HepG2 (cell line): ENCODE data around the gene RANBP17. TPM values are rescaled to one million over a fixed set of nuclear protein-coding genes. Genes with fewer than 3 reads are reported as not detected.

Source experiments
- ATAC-seq: fragments of 200-7000 bp; cut with Tn5 transposase; 3 replicates; pipeline ENCODE4 v1.9.1; 2020; ENCODE audit warnings: mild to moderate bottlenecking, moderate library complexity
- BruUV-seq: library from RNA; stranded (reverse); fragments of 400-500 nt; replicated peaks from 2 replicates; lab custom pipeline; 2021; lab: Mats Ljungman, UMichigan
- CTCF ChIA-PET: fragments of 300-600 bp; formaldehyde crosslinking; extraction: SDS; loops from one replicate; lab custom pipeline; 2021; ENCODE audit warnings: low total read pairs, inconsistent platforms, low intra/inter-chr PET ratio; lab: Yijun Ruan, JAX
- POLR2A ChIA-PET: fragments of 350-600 bp; sonication (Branson Sonifier 250); formaldehyde crosslinking; loops from one replicate; lab custom pipeline; 2020; ENCODE audit warnings: antibody characterized with exemption, inconsistent platforms; lab: Yijun Ruan, JAX
- DNase-seq: peaks from one replicate; pipeline ENCODE4 v3.0.0-alpha.2; 2015; ENCODE audit warnings: low spot score
- FAIRE-seq: peaks from 3 replicates; lab custom pipeline; 2011; peaks lifted over from hg19 to GRCh38; lab: Jason Lieb, UNC
- H2AFZ ChIP-seq: one replicate; pipeline ENCODE4 v1.6.1; 2011; ENCODE audit warnings: low read length, inconsistent platforms
- H3K27ac ChIP-seq: fragments of 300-600 bp; 3 replicates; pipeline ENCODE4 v1.8.0; 2011; ENCODE audit warnings: mixed run types, mild to moderate bottlenecking, mixed read lengths, low read length, inconsistent platforms; ENCODE audit not compliant: insufficient read depth; ENCODE audit errors: extremely low read length
- H3K27me3 ChIP-seq, 2 experiments: fragments of 200-600 bp in 1 of 2; 2 replicates in 1 of 2; 3 replicates in 1 of 2; pipeline versions ENCODE4 v1.6.0 to v1.8.0; 2011; ENCODE audit warnings: low read length in 2 of 2, mild to moderate bottlenecking in 2 of 2, moderate library complexity in 2 of 2, inconsistent platforms in 1 of 2; ENCODE audit not compliant: insufficient read depth in 2 of 2, control insufficient read depth in 1 of 2
- H3K36me3 ChIP-seq, 2 experiments: fragments of 200-600 bp in 1 of 2; replicated peaks in 1 of 2; 2 replicates in 1 of 2; 3 replicates in 1 of 2; pipeline versions ENCODE4 v1.5.1 to v1.8.0; 2011; ENCODE audit warnings: low read length in 2 of 2, inconsistent platforms in 1 of 2; ENCODE audit not compliant: insufficient read depth in 2 of 2, control insufficient read depth in 1 of 2
- H3K4me1 ChIP-seq: 2 replicates; pipeline ENCODE4 v1.5.1; 2012; ENCODE audit warnings: low read length, inconsistent platforms; ENCODE audit not compliant: insufficient read depth
- H3K4me2 ChIP-seq: 2 replicates; pipeline ENCODE4 v1.6.0; 2011; ENCODE audit warnings: low read depth, low read length, inconsistent platforms
- H3K4me3 ChIP-seq, 3 experiments: fragments of 200-600 bp in 1 of 3; sonication (generic), shearing (Covaris generic) in 1 of 3; replicated peaks in 1 of 3; 2 replicates each; pipeline ENCODE4 v1.5.1; 2011 to 2016; ENCODE audit warnings: low read length in 3 of 3, inconsistent platforms in 2 of 3, low read depth in 2 of 3, mild to moderate bottlenecking in 2 of 3, control low read depth in 1 of 3, mixed read lengths in 1 of 3; ENCODE audit not compliant: insufficient read depth in 1 of 3
- H3K79me2 ChIP-seq: one replicate; pipeline ENCODE4 v1.6.1; 2011; ENCODE audit warnings: low read length, inconsistent platforms; ENCODE audit not compliant: insufficient read depth
- H3K9ac ChIP-seq: 2 replicates; pipeline ENCODE4 v1.6.0; 2011; ENCODE audit warnings: mild to moderate bottlenecking, low read depth, low read length, inconsistent platforms; ENCODE audit not compliant: insufficient read depth
- H3K9me3 ChIP-seq: 2 replicates; pipeline ENCODE4 v1.5.1; 2012; ENCODE audit warnings: mild to moderate bottlenecking, low read length
- H4K20me1 ChIP-seq: 2 replicates; pipeline ENCODE4 v1.6.0; 2011; ENCODE audit warnings: inconsistent platforms, mild to moderate bottlenecking, low read length, moderate library complexity; ENCODE audit not compliant: insufficient read depth
- CREB1 ChIP-seq, 2 experiments: fragments of 450-650 bp in 1 of 2; IDR thresholded peaks; 2 replicates each; pipeline ENCODE4 v1.6.1; 2016 to 2017; ENCODE audit warnings: control low read depth in 1 of 2, mild to moderate bottlenecking in 1 of 2, missing compliant biosample characterization in 1 of 2, missing genetic modification characterization in 1 of 2
- HCFC1 ChIP-seq: fragments of 150-350 bp; IDR thresholded peaks from 2 replicates; pipeline ENCODE4 v1.6.1; 2014; ENCODE audit warnings: low read depth, low read length
- NRL ChIP-seq: sonication (generic); formaldehyde crosslinking; IDR thresholded peaks from 2 replicates; pipeline ENCODE4 v1.5.0; 2020; ENCODE audit warnings: missing genetic modification reagents, mild to moderate bottlenecking, moderate library complexity, borderline replicate concordance
- PHB2 ChIP-seq: fragments of 450-650 bp; IDR thresholded peaks from 2 replicates; pipeline ENCODE4 v1.6.1; 2018; ENCODE audit not compliant: partially characterized antibody
- THAP11 ChIP-seq: IDR thresholded peaks from 2 replicates; pipeline ENCODE4 v1.6.1; 2016; ENCODE audit warnings: missing biosample characterization, missing genetic modification reagents
- ZNF205 ChIP-seq: IDR thresholded peaks from 2 replicates; pipeline ENCODE4 v1.6.1; 2018; ENCODE audit warnings: missing biosample characterization, missing genetic modification reagents
- ZNF331 ChIP-seq: sonication (generic); formaldehyde crosslinking; IDR thresholded peaks from 2 replicates; pipeline ENCODE4 v1.4.0; 2020; ENCODE audit warnings: missing genetic modification reagents
- in situ Hi-C: cut with HindIII; loops from 2 replicates; pipeline ENCODE4 v1.10.0; 2017; ENCODE audit warnings: low pct_unique_long_range_greater_than_20kb; ENCODE audit not compliant: extremely low pct_ligation_motif_present
- intact Hi-C: fragments of 100-400 bp; cut with micrococcal nuclease; formaldehyde crosslinking; loops from one replicate; pipeline ENCODE4 v1.10.0; 2022; ENCODE audit not compliant: unreplicated experiment
- polyA plus RNA-seq, 8 experiments: library from polyadenylated mRNA; depleted of rRNA in 3 of 8; stranded (reverse) in 7 of 8; unstranded in 1 of 8; fragments of >200 nt; fragmentation: Illumina TruSeq in 4 of 8; extraction: Trizol in 4 of 8; gene quantifications; 2 replicates each; pipeline versions ENCODE4 v1.2.1 to v1.2.3, GENCODE V29; 2011 to 2016; ENCODE audit warnings: low read depth in 4 of 8, missing spikeins in 1 of 8, mixed read lengths in 1 of 8; ENCODE audit not compliant: insufficient read depth in 1 of 8
- total RNA-seq, 5 experiments: library from RNA; depleted of rRNA; stranded (reverse); fragments of >200 nt; fragmentation: Illumina TruSeq; extraction: Trizol; gene quantifications; 2 replicates each; pipeline ENCODE4 v1.2.3, GENCODE V29; 2016; ENCODE audit warnings: low read depth in 1 of 5
- TF ChIP-seq, protein P1 (sequence below): sonication (generic); formaldehyde crosslinking; IDR thresholded peaks from 2 replicates; pipeline ENCODE4 v1.5.0; 2020; ENCODE audit warnings: mild to moderate bottlenecking, missing genetic modification reagents, borderline replicate concordance
- TF ChIP-seq, protein P2 (sequence below): IDR thresholded peaks from 2 replicates; pipeline ENCODE4 v1.6.1; 2016; ENCODE audit warnings: low read depth, borderline replicate concordance

The RANBP17 gene
- total and polyA plus RNA-seq, 2 of the 13 experiments (the other 11 are each of a cell fraction or from before 2014, with no cell fraction given): not detected

DNA sequence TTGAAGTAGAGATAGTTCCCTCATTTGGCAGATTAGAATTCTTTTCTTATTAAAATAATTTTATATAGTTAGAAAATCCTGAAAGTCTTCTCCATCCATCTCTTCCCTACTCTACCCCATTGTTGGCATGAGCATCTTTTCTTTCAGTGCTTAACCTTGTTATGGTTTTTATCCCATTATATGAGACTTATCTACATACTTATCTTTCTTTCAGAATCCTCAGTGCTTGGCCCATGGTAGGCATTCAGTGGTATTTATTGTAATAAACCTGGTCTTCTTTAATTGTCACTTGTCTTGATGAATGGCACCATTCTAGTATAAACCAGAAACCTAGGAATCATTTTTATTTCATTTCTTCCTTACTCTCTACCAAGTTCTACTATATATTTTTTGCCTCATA, 277.4 kb downstream of the RANBP17 start:
- ChIA-PET CTCF (no interaction called here), POLR2A (no interaction called here)
- no peaks in the 10 kb centered on the region for H4K20me1 ChIP-seq
- no TSS peak for BruUV-seq
- no peak for DNase-seq
- no peaks in the 10 kb centered on the region for H3K4me1 ChIP-seq
- no peak for ATAC-seq
- no peaks in the 10 kb centered on the region for H3K27me3 ChIP-seq
- H2AFZ ChIP-seq: no peak overlapping the region
- no peak overlapping the region for H3K27ac ChIP-seq
- TF ChIP-seq, protein P1, sequence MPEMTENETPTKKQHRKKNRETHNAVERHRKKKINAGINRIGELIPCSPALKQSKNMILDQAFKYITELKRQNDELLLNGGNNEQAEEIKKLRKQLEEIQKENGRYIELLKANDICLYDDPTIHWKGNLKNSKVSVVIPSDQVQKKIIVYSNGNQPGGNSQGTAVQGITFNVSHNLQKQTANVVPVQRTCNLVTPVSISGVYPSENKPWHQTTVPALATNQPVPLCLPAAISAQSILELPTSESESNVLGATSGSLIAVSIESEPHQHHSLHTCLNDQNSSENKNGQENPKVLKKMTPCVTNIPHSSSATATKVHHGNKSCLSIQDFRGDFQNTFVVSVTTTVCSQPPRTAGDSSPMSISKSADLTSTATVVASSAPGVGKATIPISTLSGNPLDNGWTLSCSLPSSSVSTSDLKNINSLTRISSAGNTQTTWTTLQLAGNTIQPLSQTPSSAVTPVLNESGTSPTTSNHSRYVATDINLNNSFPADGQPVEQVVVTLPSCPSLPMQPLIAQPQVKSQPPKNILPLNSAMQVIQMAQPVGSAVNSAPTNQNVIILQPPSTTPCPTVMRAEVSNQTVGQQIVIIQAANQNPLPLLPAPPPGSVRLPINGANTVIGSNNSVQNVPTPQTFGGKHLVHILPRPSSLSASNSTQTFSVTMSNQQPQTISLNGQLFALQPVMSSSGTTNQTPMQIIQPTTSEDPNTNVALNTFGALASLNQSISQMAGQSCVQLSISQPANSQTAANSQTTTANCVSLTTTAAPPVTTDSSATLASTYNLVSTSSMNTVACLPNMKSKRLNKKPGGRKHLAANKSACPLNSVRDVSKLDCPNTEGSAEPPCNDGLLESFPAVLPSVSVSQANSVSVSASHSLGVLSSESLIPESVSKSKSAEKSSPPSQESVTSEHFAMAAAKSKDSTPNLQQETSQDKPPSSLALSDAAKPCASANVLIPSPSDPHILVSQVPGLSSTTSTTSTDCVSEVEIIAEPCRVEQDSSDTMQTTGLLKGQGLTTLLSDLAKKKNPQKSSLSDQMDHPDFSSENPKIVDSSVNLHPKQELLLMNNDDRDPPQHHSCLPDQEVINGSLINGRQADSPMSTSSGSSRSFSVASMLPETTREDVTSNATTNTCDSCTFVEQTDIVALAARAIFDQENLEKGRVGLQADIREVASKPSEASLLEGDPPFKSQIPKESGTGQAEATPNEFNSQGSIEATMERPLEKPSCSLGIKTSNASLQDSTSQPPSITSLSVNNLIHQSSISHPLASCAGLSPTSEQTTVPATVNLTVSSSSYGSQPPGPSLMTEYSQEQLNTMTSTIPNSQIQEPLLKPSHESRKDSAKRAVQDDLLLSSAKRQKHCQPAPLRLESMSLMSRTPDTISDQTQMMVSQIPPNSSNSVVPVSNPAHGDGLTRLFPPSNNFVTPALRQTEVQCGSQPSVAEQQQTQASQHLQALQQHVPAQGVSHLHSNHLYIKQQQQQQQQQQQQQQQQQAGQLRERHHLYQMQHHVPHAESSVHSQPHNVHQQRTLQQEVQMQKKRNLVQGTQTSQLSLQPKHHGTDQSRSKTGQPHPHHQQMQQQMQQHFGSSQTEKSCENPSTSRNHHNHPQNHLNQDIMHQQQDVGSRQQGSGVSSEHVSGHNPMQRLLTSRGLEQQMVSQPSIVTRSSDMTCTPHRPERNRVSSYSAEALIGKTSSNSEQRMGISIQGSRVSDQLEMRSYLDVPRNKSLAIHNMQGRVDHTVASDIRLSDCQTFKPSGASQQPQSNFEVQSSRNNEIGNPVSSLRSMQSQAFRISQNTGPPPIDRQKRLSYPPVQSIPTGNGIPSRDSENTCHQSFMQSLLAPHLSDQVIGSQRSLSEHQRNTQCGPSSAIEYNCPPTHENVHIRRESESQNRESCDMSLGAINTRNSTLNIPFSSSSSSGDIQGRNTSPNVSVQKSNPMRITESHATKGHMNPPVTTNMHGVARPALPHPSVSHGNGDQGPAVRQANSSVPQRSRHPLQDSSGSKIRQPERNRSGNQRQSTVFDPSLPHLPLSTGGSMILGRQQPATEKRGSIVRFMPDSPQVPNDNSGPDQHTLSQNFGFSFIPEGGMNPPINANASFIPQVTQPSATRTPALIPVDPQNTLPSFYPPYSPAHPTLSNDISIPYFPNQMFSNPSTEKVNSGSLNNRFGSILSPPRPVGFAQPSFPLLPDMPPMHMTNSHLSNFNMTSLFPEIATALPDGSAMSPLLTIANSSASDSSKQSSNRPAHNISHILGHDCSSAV (CRISPR knock-in tag): no peak
- TF ChIP-seq NRL: no peak
- no peak for TF ChIP-seq ZNF205
- no peak for TF ChIP-seq PHB2
- TF ChIP-seq, protein P2, sequence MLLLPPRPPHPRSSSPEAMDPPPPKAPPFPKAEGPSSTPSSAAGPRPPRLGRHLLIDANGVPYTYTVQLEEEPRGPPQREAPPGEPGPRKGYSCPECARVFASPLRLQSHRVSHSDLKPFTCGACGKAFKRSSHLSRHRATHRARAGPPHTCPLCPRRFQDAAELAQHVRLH (CRISPR knock-in tag): no peak
- TF ChIP-seq HCFC1: no peak
- no peak for TF ChIP-seq THAP11 (CRISPR knock-in tag)
- TF ChIP-seq CREB1 (IDR thresholded peaks at IDR 0.05): no peak
- TF ChIP-seq CREB1 (CRISPR knock-in tag; IDR thresholded peaks at IDR 0.05): no peak
- no peak for TF ChIP-seq ZNF331 (CRISPR knock-in tag)
- H3K9ac ChIP-seq: no peak overlapping the region
- intact Hi-C loops (no loop called here), in situ Hi-C loops (no loop called here)
- H3K36me3 ChIP-seq: no peaks in the 10 kb centered on the region
- FAIRE-seq: no peak
- no peak overlapping the region for H3K4me2 ChIP-seq
- H3K4me3 ChIP-seq: no peak overlapping the region
- no peaks in the 10 kb centered on the region for H3K79me2 ChIP-seq
- no peaks in the 10 kb centered on the region for H3K9me3 ChIP-seq
